ENCODE results near the gene CAPRIN1.

DNA sequence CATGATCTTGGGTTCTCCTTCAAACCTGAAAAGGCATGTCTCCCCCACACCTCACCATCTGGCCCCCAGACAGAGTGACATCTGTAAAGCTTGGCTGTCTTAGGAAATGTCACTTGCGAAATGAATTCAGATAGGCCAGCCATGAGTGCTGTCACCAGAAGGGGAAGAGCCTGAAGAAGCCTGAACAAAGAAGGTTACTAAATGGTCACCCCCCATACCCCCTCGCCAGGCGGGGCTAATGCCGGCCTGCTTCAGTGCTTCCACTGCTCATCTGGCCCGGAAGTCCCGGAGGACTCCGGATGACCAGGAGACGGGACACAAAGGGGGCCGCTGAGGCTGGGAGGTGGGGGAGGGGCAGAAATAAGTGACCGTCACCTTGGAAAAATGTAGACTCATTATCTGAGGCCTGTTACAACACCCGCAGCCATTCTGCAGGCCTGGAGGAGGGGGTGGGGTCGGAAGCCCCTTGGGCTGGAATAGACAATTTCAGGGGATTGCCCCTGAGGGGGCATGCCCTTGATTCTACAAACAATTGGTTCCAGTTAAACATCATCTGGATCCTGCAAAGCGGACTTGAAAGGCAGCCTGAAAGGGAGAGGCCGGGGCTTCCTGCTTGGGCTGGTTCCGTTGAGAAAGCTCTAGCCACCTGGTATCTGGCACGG, 97.1 kb downstream of the CAPRIN1 start:
- TF ChIP-seq, protein P1, sequence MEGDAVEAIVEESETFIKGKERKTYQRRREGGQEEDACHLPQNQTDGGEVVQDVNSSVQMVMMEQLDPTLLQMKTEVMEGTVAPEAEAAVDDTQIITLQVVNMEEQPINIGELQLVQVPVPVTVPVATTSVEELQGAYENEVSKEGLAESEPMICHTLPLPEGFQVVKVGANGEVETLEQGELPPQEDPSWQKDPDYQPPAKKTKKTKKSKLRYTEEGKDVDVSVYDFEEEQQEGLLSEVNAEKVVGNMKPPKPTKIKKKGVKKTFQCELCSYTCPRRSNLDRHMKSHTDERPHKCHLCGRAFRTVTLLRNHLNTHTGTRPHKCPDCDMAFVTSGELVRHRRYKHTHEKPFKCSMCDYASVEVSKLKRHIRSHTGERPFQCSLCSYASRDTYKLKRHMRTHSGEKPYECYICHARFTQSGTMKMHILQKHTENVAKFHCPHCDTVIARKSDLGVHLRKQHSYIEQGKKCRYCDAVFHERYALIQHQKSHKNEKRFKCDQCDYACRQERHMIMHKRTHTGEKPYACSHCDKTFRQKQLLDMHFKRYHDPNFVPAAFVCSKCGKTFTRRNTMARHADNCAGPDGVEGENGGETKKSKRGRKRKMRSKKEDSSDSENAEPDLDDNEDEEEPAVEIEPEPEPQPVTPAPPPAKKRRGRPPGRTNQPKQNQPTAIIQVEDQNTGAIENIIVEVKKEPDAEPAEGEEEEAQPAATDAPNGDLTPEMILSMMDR (conservative IDR thresholded peaks at IDR 0.05 in 1 of 2, IDR thresholded peaks at IDR 0.05 in 1 of 2; ENCODE audit: extremely low read depth in 1 of 2, insufficient read depth in 1 of 2, low read depth in 1 of 2, low read length in 2 of 2) = no peak
- no peak for TF ChIP-seq EZH2 (IDR thresholded peaks at IDR 0.05; ENCODE audit: borderline replicate concordance, low read length)
